Mesenchymal stem cell (in vitro differentiated cells and primary cell): ENCODE data around the gene CEP104.

Experiments used
- DNase-seq: peaks from one replicate; pipeline ENCODE4 v3.0.0-alpha.2; 2013
- H2AFZ ChIP-seq: one replicate; pipeline ENCODE4 v1.6.1; 2013; ENCODE audit warnings: low read depth, mild to moderate bottlenecking, control low read depth, inconsistent platforms, low read length, moderate library complexity
- H2AK5ac ChIP-seq: 2 replicates; pipeline ENCODE4 v1.6.1; 2013; ENCODE audit warnings: low read length, moderate library complexity, mild to moderate bottlenecking, inconsistent platforms; ENCODE audit not compliant: severe bottlenecking
- H2BK120ac ChIP-seq: one replicate; pipeline ENCODE4 v1.6.1; 2013; ENCODE audit warnings: low read depth, mild to moderate bottlenecking, inconsistent platforms, low read length, moderate library complexity
- H2BK12ac ChIP-seq, 2 experiments: one replicate each; pipeline ENCODE4 v1.6.1; 2013; ENCODE audit warnings: inconsistent platforms in 2 of 2, low read length in 2 of 2, mild to moderate bottlenecking in 2 of 2, moderate library complexity in 2 of 2, control low read depth in 1 of 2
- H2BK15ac ChIP-seq: one replicate; pipeline ENCODE4 v1.6.1; 2013; ENCODE audit warnings: mild to moderate bottlenecking, low read depth, inconsistent platforms; ENCODE audit not compliant: poor library complexity, severe bottlenecking
- H2BK5ac ChIP-seq: 2 replicates; pipeline ENCODE4 v1.6.1; 2013; ENCODE audit warnings: low read depth, mild to moderate bottlenecking, low read length, control low read depth, inconsistent platforms; ENCODE audit not compliant: poor library complexity, severe bottlenecking
- H3K14ac ChIP-seq, 2 experiments: one replicate each; pipeline ENCODE4 v1.6.1; 2013; ENCODE audit warnings: inconsistent platforms in 2 of 2, low read length in 2 of 2, control low read depth in 1 of 2, mild to moderate bottlenecking in 1 of 2, moderate library complexity in 1 of 2
- H3K18ac ChIP-seq, 2 experiments: one replicate each; pipeline ENCODE4 v1.6.1; 2013; ENCODE audit warnings: inconsistent platforms in 2 of 2, low read length in 2 of 2, control low read depth in 1 of 2, low read depth in 1 of 2, mild to moderate bottlenecking in 1 of 2
- H3K23ac ChIP-seq, 2 experiments: one replicate each; pipeline ENCODE4 v1.6.1; 2013; ENCODE audit warnings: inconsistent platforms in 2 of 2, low read length in 2 of 2, mild to moderate bottlenecking in 2 of 2, moderate library complexity in 2 of 2, control low read depth in 1 of 2
- H3K27ac ChIP-seq: 2 replicates; pipeline ENCODE4 v1.5.1; 2013; ENCODE audit warnings: mild to moderate bottlenecking, moderate library complexity, low read length, control low read depth, inconsistent platforms; ENCODE audit not compliant: poor library complexity, severe bottlenecking
- H3K27me3 ChIP-seq, 2 experiments: 2 replicates each; pipeline versions ENCODE4 v1.6.1 to v1.7.0; 2013; ENCODE audit warnings: low read length in 2 of 2, mild to moderate bottlenecking in 2 of 2, moderate library complexity in 2 of 2, control low read depth in 1 of 2, inconsistent platforms in 1 of 2; ENCODE audit not compliant: control insufficient read depth in 1 of 2, insufficient read depth in 1 of 2
- H3K36me3 ChIP-seq, 2 experiments: 2 replicates each; pipeline versions ENCODE4 v1.6.1 to v1.7.0; 2013; ENCODE audit warnings: low read length in 2 of 2, control low read depth in 1 of 2, inconsistent platforms in 1 of 2, low read depth in 1 of 2, mild to moderate bottlenecking in 1 of 2; ENCODE audit not compliant: insufficient read depth in 2 of 2, control insufficient read depth in 1 of 2
- H3K4ac ChIP-seq, 2 experiments: one replicate each; pipeline ENCODE4 v1.6.1; 2013; ENCODE audit warnings: inconsistent platforms in 2 of 2, low read length in 2 of 2, mild to moderate bottlenecking in 2 of 2, moderate library complexity in 2 of 2, control low read depth in 1 of 2, low read depth in 1 of 2
- H3K4me1 ChIP-seq: 2 replicates; pipeline ENCODE4 v1.6.1; 2013; ENCODE audit warnings: low read depth, low read length, control low read depth; ENCODE audit not compliant: control insufficient read depth, insufficient read depth
- H3K4me2 ChIP-seq: 2 replicates; pipeline ENCODE4 v1.6.1; 2013; ENCODE audit warnings: low read length, mild to moderate bottlenecking, inconsistent platforms; ENCODE audit not compliant: poor library complexity, severe bottlenecking
- H3K4me3 ChIP-seq, 2 experiments: 2 replicates each; pipeline versions ENCODE4 v1.5.1 to v1.7.0; 2013; ENCODE audit warnings: low read length in 2 of 2, mild to moderate bottlenecking in 2 of 2, control low read depth in 1 of 2, low read depth in 1 of 2; ENCODE audit not compliant: insufficient read depth in 1 of 2
- H3K79me1 ChIP-seq: replicated peaks from 2 replicates; pipeline ENCODE4 v1.6.1; 2013; ENCODE audit warnings: mild to moderate bottlenecking, control low read depth, low read length, inconsistent platforms; ENCODE audit not compliant: poor library complexity, severe bottlenecking
- H3K9ac ChIP-seq: 2 replicates; pipeline ENCODE4 v1.7.0; 2013; ENCODE audit warnings: mild to moderate bottlenecking, low read length, moderate library complexity
- H3K9me3 ChIP-seq: 2 replicates; pipeline ENCODE4 v1.7.0; 2013; ENCODE audit warnings: mild to moderate bottlenecking, low read length; ENCODE audit not compliant: control insufficient read depth
- H4K8ac ChIP-seq: one replicate; pipeline ENCODE4 v1.6.1; 2013; ENCODE audit warnings: inconsistent platforms, mild to moderate bottlenecking, low read length, moderate library complexity
- H4K91ac ChIP-seq: one replicate; pipeline ENCODE4 v1.6.1; 2013; ENCODE audit warnings: mild to moderate bottlenecking, low read length, inconsistent platforms
- WGBS: methylation state at CpG from one replicate; pipeline ENCODE4 v1.1.7; 2013; ENCODE audit warnings: mixed read lengths; 5-methylcytosine and 5-hydroxymethylcytosine counted together

Gene CEP104

GRCh38 chr1:3796215-3797061, 60.6 kb downstream of the CEP104 start, which contains the start of gene LRRC47:
Gene LRRC47, minus strand, starts transcription at chr1:3796498. Its CDS starts 22 bp downstream, at chr1:3796476.
- no peak within 1 kb of the TSS for H2AK5ac ChIP-seq
- peaks cover 7% of the 10 kb centered on the region for H3K79me1 ChIP-seq
- peak within 1 kb of the TSS; percentile 97 for H3K4me2 ChIP-seq
- H2BK12ac ChIP-seq: no peak within 1 kb of the TSS
- peak within 1 kb of the TSS in 1 of 2 experiments; percentile 93 for H3K23ac ChIP-seq
- H3K36me3 ChIP-seq: peaks cover 4 to 9% of the 10 kb centered on the region in 2 experiments
- peak within 1 kb of the TSS; percentile 96 to 97 for H3K4me3 ChIP-seq
- peak within 1 kb of the TSS in 1 of 2 experiments; percentile 93 for H3K14ac ChIP-seq
- H2BK120ac ChIP-seq: peak within 1 kb of the TSS; percentile 50
- peak within 1 kb of the TSS; percentile 39 for H2BK15ac ChIP-seq
- peak within 1 kb of the TSS; percentile 92 for H3K9ac ChIP-seq
- peak; percentile 88 for DNase-seq
- peak within 1 kb of the TSS; percentile 91 to 94 for H3K4ac ChIP-seq
- peak within 1 kb of the TSS; percentile 74 to 91 for H3K18ac ChIP-seq
- peak within 1 kb of the TSS; percentile 92 for H4K8ac ChIP-seq
- H2BK5ac ChIP-seq: no peak within 1 kb of the TSS
- H3K27me3 ChIP-seq: peaks cover 8 to 10% of the 10 kb centered on the region in 2 experiments
- peaks cover 18% of the 10 kb centered on the region for H3K4me1 ChIP-seq
- peak within 1 kb of the TSS; percentile 52 for H4K91ac ChIP-seq
- no peaks in the 10 kb centered on the region for H3K9me3 ChIP-seq
- peak within 1 kb of the TSS; percentile 98 for H2AFZ ChIP-seq
- no peak within 1 kb of the TSS for H3K27ac ChIP-seq
- WGBS: 3% methylated on average over 52 of the region's 60 CpGs

GRCh38 chr1:3795453-3796214, 61.4 kb downstream of the CEP104 start:
- H2BK15ac ChIP-seq: peak overlapping the region; percentile 39
- H2BK12ac ChIP-seq: no peak overlapping the region
- no peak overlapping the region for H2BK5ac ChIP-seq
- WGBS: 14% methylated on average over 25 of the region's 53 CpGs
- H3K4ac ChIP-seq: peak overlapping the region; percentile 91 to 94
- DNase-seq: peak; percentile 18
- peak overlapping the region in 1 of 2 experiments; percentile 93 for H3K23ac ChIP-seq
- H3K4me2 ChIP-seq: peak overlapping the region; percentile 97
- peaks cover 7 to 8% of the 10 kb centered on the region in 2 experiments for H3K27me3 ChIP-seq
- H2AFZ ChIP-seq: peak overlapping the region; percentile 91
- no peaks in the 10 kb centered on the region for H3K9me3 ChIP-seq
- H4K8ac ChIP-seq: peak overlapping the region; percentile 92
- peaks cover 7% of the 10 kb centered on the region for H3K79me1 ChIP-seq
- peaks cover 4 to 16% of the 10 kb centered on the region in 2 experiments for H3K36me3 ChIP-seq
- peak overlapping the region in 1 of 2 experiments; percentile 81 for H3K14ac ChIP-seq
- H3K4me3 ChIP-seq: peak overlapping the region; percentile 96 to 97
- no peak overlapping the region for H3K27ac ChIP-seq
- H2BK120ac ChIP-seq: peak overlapping the region; percentile 50
- H2AK5ac ChIP-seq: no peak overlapping the region
- H3K4me1 ChIP-seq: peaks cover 18% of the 10 kb centered on the region
- H3K18ac ChIP-seq: peak overlapping the region; percentile 74 to 78
- peak overlapping the region; percentile 92 for H3K9ac ChIP-seq
- peak overlapping the region; percentile 52 for H4K91ac ChIP-seq

- Histone ChIP-seq H3K23ac (no peak overlapping the region), H3K14ac (no peak overlapping the region), H3K4ac (no peak overlapping the region), H4K91ac (no peak overlapping the region), H3K4me3 (no peak overlapping the region), H3K27ac (no peak overlapping the region), H2AK5ac (no peak overlapping the region), H2BK120ac (no peak overlapping the region), H3K36me3 (peaks cover 36 to 61% of the 10 kb centered on the region in 2 experiments), H2BK5ac (no peak overlapping the region), H4K8ac (no peak overlapping the region), H2BK15ac (no peak overlapping the region), H3K27me3 (no peaks in the 10 kb centered on the region), H3K9me3 (no peaks in the 10 kb centered on the region), H2AFZ (no peak overlapping the region), H3K4me1 (peaks cover 18% of the 10 kb centered on the region), H3K18ac (no peak overlapping the region), H2BK12ac (no peak overlapping the region), H3K4me2 (no peak overlapping the region), H3K79me1 (peaks cover 39% of the 10 kb centered on the region), H3K9ac (no peak overlapping the region)
- DNase-seq: no peak
- 95% methylated on average over 18 of the region's 18 CpGs for WGBS
These were observed 66.1 kb downstream of the CEP104 start for GRCh38 chr1:3790952-3791351.

GRCh38 chr1:3790500-3790923, 66.5 kb downstream of the CEP104 start:
- Histone ChIP-seq H3K36me3 (peaks cover 40 to 60% of the 10 kb centered on the region in 2 experiments), H4K91ac (no peak overlapping the region), H4K8ac (no peak overlapping the region), H3K4me1 (peaks cover 16% of the 10 kb centered on the region), H3K27me3 (no peaks in the 10 kb centered on the region), H3K4me3 (no peak overlapping the region), H3K4me2 (no peak overlapping the region), H2AFZ (no peak overlapping the region), H3K23ac (no peak overlapping the region), H2BK120ac (no peak overlapping the region), H2BK12ac (no peak overlapping the region), H3K4ac (no peak overlapping the region), H3K9ac (no peak overlapping the region), H3K27ac (no peak overlapping the region), H3K9me3 (no peaks in the 10 kb centered on the region), H3K14ac (no peak overlapping the region), H2BK15ac (no peak overlapping the region), H3K18ac (no peak overlapping the region), H2BK5ac (no peak overlapping the region), H2AK5ac (no peak overlapping the region), H3K79me1 (peaks cover 37% of the 10 kb centered on the region)
- WGBS: 88% methylated on average over 12 of the region's 12 CpGs
- DNase-seq: no peak
